ENCODE measurements around the gene SLC39A11. TPM values are rescaled to one million over a fixed set of nuclear protein-coding genes. Genes with fewer than 3 reads are reported as not detected.

Gene SLC39A11
- total RNA-seq, 4 donors from 2014 or later, result 36.6 to 75.0 (median 40.2) TPM

- TF ChIP-seq CTCF (IDR thresholded peaks at IDR 0.05; ENCODE audit: low read depth), result no peak
Measured at GRCh38 chr17:72901657-72902056, 190.8 kb downstream of the SLC39A11 start.

GRCh38 chr17:72901083-72901482, 191.4 kb downstream of the SLC39A11 start:
- no peak for TF ChIP-seq CTCF (IDR thresholded peaks at IDR 0.05; ENCODE audit: low read depth)

- no peak for TF ChIP-seq CTCF (IDR thresholded peaks at IDR 0.05; ENCODE audit: low read depth)
Measured at GRCh38 chr17:72900654-72900971, 191.9 kb downstream of the SLC39A11 start.

- TF ChIP-seq CTCF (IDR thresholded peaks at IDR 0.05; ENCODE audit: low read depth), result no peak
Measured at GRCh38 chr17:72898725-72899124, 193.8 kb downstream of the SLC39A11 start.

GRCh38 chr17:72891627-72892026, 200.9 kb downstream of the SLC39A11 start:
- TF ChIP-seq CTCF (IDR thresholded peaks at IDR 0.05; ENCODE audit: low read depth), result no peak

GRCh38 chr17:72890711-72891110, 201.8 kb downstream of the SLC39A11 start:
- TF ChIP-seq CTCF (IDR thresholded peaks at IDR 0.05; ENCODE audit: low read depth), result no peak

GRCh38 chr17:72887917-72888316, 204.6 kb downstream of the SLC39A11 start:
- no peak for TF ChIP-seq CTCF (IDR thresholded peaks at IDR 0.05; ENCODE audit: low read depth)

GRCh38 chr17:72887322-72887721, 205.2 kb downstream of the SLC39A11 start:
- TF ChIP-seq CTCF (IDR thresholded peaks at IDR 0.05; ENCODE audit: low read depth), result no peak
